GM18868 (cell line): Measurements from ENCODE around the gene MAP7D2.

Experiments used
- ATAC-seq: cut with Tn5 transposase; IDR thresholded peaks from one replicate; pipeline ENCODE4 v1.9.1; 2021; ENCODE audit warnings: mild to moderate bottlenecking, moderate library complexity; ENCODE audit not compliant: unreplicated experiment

The MAP7D2 gene

DNA sequence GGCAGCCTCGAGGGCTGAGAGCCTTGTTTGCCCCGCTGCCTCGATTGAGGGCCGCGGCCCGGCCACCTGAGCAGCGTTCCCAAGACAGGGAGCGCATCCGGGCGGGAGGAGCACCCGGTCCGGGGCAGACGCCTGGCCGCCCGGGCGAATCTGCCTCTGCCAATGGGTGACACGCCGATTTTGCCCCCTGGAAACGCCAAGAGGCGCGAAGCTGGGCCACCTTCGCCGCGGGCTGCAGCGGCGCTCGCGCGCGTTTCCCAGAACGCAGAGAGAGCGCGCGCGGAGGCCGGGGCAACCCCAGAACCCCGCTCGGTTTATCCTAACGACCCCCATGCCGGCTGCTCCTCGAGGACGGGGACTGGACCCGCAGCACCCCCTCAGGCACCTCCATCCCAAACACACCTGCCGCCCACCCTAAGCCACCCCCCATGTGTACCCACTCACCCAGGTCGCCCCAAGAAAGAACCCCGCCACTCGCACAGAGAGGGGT, 575 bp downstream of the MAP7D2 start:
- no peak for ATAC-seq

DNA sequence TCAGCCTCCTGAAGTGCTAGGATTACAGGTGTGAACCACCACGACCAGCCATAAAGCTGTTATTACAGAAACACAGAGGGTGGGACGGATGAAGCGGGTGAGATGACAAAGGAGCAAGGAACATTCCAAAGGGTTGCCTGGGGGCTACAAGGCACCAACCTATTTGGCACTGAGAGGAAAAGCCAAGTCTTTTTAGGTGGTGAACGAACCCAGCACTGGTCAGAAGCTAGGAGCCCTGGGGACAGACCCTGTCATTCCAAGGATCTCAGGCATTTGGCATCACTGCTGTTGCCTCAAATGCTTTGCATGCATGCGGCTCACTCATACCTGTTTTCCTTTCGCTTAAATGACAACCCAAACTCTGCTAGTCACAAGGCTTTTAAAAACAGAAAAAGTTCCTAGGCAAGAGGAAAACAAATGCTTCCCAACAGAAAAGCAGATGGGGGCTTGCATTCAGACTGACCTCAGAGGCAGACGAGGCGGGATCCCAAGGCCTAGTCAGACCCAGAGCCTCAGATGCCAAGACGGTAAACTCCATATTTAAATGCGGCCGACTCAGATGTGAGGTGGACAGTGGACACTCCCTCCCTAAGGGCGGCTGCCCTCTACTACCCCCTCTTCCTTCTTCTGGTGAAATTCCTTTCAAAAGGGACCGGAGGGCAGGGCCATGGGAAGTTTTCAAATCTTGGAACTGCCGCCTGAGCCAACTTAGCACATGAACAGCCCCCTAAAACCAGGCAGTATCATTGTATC, 4.5 kb downstream of the MAP7D2 start:
- ATAC-seq = no peak

DNA sequence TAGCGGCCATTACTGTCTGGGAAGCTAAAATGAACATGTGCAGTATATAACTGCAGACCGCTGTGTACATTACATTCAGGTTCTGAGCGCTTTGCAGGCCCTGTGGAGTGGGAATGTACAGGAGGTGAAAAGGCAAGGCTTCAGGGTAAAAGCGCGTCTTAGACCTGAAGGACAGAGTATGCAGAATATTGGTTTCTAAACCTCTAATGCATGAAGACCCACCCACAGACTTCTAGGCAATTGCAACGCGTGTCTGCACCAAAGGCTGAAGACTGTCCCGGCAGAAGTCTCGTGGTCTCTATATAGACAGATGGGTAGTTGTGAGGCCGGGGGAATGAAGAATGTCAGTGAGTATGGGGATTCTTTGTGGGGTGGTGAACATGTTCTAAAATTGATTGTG, 5.4 kb downstream of the MAP7D2 start:
- no peak for ATAC-seq

DNA sequence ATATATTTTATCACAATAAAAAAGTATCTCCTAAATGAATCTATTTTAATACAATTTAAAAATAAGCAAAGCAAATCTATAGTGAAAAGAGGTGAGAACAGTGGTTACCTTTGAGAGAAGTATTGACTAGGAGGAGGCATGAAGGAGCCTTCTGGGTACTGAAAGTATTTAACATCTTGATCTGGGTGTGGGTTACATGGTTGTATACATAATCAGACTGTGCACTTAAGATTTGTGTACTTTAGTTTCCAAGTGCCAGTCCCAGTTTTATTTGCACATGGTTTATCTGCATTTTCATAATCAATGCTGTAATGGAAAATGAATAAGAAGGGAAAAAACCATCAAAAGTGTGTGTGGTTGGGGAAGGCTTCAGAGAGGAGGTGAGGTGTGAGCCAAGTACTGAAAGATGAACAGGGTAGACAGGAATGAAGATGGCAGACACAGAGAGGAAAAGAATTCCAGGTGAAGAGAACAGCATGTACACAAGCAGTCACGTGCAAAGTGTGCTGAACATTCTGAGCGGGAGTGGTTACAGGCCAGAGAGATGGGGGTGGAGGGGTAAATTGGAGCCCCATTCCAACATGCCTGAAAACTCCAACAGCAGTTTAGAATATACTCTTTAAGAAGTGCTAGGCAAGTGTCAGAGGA, 14.6 kb downstream of the MAP7D2 start:
- ATAC-seq = no peak

DNA sequence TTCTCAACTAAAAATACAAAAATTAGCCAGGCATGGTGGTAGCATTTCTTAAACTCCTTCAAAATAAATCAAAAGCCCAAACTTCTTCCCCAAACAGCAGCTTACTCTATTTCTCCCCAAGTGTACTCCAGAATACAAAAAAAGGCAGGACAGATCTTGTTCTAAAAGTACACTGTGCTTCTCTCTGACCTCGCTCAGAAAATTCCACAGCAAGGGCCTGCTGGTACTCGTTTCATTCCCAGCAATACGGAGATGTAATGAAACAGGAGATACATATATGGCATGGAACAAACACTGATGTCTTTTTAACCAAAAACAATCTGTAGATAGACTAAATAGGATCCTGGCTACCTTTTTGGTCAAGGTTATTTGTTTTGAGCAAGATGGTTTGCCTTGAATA, 25.2 kb downstream of the MAP7D2 start:
- ATAC-seq = no peak

DNA sequence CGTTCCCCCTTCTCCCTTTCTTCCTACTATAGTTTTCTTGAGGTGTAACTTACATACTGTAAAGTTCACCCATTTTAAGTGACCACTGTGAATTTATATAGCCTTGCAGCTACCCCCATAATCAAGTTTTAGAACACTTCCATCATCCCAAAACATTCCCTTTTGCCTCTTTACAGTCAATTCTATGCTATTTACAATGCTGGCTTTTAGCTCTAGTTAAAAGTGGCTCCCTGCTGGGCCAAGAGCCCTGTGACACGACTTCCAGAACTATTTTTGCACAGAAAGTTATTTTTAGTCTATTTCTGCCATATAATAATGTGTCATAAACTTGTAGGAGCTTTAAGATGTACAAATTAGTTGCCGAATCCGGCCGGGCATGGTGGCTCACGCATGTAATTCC, 26.9 kb downstream of the MAP7D2 start:
- ATAC-seq = no peak

DNA sequence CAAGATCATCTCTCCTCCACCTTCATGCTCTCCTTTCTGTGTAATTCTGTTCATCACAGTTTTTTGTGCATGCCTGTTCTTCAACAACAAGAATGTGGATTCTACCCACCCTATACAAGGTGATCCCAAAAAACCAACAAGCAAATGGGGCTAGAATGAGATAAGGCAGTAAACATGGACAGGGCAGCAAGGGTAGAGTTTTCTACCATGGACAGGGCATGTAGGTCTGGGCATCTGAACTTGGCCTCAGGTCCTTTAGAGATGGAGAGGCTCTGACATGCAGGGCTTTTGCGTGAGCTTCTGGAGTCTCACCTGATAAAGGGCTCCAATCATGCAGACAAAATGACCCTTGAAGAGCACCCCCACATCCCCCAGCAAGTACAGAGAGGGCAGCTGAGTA, 36.4 kb downstream of the MAP7D2 start:
- ATAC-seq = no peak

DNA sequence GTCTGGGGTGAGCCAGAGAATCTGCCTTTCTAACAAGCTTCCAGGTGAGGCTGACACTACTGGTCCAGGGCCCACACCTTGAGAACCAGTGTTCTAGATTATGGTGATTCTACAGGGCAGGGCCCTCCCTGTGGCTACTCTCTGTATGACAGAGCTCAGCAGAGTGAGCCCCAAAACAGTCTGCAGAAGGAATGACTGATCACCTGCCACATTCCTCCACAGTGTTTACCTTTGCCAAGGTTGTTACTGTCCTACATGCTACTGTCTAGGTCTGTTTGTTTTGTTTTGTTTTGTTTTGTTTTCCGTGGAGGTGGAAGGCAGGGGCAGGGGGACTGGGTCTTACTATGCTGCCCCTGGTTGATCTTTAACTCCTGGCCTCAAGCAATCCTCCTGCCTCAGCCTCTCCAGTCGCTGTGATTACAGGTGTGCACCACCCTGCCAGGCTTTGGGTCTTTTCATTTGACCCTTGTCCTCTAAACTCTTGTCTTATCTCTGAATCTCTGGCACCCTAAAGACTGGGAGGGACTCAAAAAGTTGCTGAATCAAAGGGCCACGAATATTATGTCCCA, 45.1 kb downstream of the MAP7D2 start:
- no peak for ATAC-seq

DNA sequence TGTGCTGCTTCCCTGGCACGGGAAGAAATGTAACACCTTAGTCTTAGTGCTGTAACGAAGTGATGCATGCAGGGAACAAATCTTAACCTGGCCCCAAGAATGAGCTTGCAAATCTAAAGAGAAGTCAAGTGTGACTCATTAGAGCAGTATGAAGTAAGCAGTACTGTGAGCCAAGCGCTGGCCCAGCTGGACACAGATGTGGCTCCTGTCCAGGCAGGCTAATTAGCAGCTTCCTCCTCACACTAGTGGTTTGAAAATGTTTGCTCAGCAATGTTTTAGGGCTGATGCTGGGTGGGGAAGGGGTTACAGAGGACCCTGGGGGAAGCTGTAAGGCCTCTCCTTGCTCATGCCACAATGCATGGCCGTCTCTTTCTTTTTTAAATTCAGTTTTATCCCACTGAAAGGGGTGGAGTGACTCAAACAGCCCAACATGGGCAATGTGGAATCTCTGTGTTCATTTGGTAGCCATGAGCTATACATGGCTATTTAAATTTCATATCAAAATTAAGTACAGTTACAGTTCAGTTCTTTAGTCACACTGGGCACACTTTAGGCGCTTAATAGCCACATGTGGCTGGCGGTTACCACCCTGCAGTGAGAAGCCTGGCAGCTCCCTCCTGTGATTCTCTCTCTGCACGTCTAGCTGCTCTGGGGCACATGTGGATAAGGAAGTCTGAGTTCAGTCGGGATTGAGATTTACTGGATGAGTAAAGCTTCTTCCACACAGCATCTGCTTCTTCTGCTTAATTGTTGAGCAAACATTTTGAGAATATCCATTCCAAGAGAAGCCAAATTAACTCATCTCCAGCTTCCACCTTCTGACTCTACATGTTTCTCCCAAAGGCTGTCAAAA, 48.8 kb downstream of the MAP7D2 start:
- no peak for ATAC-seq

DNA sequence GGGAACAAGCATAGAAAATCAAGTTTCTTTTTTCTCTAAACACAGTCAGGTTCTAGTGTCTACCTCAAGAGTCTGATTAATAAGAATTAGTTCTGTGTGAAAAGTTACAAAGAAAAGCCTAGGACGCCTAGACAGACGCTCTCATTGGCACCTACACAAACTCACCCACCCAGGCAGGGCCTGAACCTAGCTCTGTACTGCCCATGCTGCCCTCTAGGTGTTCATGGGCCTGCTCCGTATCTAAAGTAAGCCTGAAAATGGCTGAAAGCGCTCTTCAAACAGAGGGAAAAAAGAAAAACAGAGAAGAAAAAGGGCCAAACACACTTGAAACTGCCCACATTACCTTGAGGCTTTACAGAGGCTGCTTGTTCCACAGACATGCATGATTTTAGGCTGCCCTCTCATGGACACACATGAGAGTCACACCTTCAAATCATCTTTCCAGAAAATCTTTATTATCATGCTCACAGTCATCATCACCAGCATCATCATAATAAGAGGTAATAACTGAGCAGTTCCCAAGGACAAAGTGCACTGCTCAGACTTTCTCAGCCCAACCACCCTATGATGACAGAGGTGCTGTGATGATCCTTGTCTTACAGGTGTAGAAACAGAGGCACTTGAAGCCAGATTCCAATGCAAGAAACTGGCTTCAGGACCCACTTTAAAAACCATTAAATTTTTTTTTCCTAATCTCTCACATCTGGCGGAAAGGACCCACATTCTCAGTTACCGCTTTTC, 49.6 kb downstream of the MAP7D2 start:
- peak; percentile 72 for ATAC-seq

DNA sequence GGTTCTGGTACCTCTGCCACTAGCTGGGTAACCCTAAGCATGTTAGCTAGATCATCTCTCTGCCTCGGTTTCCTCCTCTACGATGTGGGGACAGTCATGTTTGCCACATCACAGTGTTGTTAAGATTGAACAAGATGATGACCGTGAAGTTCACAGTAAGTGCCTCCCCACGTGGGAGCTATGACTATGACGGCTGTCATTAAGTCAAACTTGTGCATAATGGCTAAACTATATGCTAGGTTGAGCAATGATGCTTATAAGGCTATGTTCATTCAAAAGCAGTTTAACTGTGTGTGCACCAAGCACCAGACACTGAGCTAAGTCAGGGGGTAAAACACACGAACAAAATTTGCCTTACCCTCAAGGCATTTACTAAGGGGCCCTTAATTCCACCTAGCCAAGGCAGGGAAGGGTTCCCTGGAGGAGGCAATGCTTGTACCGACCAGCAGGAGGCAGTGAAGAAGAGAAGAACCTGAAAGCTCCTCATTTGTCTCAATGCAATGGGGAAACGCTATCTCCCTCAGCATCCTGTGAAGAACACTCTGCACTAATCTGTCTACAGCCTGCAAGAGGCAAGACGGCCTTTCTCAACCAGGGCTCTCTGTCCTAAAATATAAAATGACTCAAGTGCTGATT, 52.9 kb downstream of the MAP7D2 start:
- no peak for ATAC-seq

DNA sequence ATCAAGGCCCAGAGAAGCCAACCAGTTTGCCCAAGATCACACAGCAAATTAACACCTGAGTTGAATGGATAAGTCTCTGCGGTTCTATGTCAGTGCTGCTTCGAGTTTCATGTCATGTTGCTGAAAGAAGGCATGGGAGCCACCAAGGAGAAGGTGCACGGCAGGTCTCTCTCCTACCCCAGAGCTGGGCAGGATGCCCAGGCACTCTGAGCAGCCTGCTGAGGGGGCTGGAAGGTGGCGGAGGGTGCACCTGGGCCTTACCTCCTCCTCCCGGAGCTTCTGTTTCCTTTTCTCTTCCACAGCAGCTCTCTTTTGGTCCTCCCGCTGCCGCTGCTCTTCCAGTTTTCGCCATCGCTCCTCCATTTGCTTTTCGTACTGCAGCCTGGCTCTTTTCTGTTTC, 53.6 kb downstream of the MAP7D2 start:
- no peak for ATAC-seq

DNA sequence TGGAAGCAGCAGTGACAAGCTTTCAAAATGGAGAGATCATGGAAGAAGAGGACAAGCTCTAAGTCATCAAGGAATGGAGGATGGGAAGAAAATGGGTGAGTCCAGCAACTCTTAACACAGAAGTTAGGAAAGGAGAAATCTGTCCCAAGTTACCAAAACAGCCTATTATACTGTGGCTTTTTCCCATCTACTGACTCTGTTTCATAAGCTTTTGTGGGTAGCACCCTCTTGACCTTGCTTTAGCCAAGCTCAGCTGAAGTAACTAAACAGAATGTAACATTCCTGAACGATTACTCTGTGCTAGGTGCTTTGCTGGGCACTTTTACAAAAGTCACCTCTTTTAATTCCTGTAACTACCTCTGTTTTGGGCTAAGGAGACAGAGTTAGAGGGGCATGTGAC, 54.9 kb downstream of the MAP7D2 start:
- ATAC-seq = no peak

DNA sequence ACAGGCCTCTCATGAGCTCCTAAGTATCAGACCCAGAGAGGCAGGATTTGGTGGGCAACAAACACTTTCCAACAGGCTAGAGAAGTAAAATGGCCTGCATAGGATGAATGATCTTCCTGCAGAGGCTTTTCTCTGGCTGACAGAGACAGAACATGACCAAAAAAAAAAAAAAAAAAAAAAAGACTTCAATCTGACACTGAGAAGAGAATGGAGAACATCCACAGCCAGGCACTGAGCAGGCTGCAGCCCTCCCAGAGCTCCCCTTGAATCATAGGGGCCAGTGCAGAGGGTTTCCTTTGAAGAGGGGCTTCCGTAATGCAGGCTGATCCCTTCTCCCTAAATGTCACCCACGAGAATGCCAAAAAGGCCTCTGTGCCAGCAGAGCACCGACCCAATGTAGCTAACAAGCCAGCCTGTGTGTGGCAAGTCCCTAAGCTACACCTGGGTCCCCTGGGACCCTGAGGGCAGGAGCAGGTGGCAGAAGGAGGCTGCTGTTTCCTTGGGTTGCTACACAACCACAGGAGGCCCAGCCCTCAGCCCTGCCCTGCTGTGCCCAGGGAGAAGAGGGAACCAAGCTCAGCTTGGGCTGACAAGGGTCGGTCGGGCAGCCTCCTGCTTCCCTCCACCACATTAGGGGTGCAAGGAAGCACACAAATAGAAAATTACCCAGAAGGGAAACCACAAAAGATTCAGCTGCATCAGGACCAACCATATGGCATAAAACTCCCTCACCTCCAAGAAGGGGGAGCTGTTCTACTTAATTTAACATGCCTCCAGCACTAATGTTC, 55.6 kb downstream of the MAP7D2 start:
- peak; percentile 69 for ATAC-seq

DNA sequence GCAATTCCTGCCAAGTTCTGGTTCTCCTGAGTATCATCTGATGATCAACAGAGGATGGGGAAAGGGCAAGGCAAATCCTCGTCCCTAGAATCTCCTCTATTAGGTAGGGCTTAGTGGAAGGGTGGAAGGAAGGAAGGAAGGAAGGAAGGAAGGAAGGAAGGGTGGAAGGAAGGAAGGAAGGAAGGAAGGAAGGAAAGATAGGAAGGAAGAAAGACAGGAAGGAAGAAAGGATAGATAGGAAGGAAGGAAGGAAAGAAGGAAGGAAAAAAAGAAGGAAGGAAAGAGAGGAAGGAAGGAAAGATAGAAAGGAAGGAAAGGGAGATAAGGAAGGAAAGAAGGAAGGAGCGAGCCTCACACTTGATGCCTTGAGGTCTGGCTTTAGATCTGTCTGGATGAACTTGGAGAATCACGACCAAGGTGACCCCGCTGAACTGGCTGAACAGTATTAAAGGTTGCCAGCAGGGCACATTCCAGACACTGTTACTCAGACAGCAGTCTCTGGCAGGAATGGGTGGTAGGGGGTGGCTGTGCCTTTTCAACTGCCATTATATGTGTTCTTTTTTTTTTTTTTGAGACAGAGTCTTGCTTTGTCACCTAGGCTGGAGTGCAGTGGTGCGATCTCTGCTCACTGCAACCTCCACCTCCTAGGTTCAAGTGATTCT, 57.1 kb downstream of the MAP7D2 start:
- no peak for ATAC-seq

DNA sequence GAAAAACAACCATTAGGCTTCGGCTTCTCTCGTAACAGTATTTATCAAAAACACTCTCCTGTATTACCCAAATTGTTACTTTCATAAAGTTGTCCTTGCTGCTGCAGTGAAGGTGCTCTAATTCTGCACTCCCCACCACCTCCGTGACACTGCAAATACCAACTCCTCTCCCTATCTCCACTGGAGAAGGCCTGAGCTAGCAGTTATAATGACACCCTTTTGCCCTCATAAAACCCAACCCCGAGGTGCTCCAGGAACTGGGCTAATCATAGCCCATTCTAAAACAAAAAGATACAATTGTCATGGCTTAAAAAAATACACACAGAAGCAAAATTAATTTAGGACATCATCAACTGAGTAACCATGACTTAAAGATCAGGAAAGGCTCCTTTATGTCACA, 59.2 kb downstream of the MAP7D2 start:
- no peak for ATAC-seq

DNA sequence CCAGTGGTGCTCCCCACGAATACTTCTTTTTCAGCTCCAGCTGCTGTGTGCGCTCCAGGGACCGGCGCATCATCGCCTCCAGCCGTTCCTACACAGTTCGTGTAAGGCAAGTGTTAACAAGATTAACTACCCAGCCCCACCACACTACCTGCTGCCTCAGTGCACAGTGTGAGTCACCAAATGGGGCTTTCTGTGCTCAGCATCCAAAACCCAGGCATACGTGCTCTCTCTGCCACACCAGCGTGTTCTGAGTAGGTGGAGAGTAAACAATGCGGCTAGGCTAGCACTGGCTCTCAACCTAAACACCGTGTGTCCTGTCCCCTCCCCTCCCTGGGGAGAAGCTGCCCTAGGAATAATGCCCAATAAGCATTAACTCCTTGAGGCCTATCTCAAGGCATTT, 60.0 kb downstream of the MAP7D2 start:
- ATAC-seq = peak; percentile 91

DNA sequence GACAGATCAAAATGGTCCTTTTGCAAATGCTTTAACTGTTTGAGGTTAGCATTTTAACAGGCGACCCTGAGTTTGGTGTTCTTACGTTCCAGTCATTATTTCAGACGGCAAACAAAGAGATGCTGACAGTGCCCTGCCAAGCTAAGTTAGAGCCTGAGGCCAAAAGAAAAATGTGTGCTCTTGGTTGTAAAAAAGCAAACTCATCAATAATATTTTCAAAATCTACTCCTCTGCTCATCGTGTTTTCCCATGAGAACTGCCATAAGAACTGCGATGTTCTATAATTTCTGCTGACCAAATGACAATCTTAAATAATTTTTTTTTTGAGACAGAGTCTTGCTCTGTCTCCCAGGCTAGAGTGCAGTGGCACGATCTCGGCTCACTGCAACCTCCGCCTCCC, 63.2 kb downstream of the MAP7D2 start:
- no peak for ATAC-seq

DNA sequence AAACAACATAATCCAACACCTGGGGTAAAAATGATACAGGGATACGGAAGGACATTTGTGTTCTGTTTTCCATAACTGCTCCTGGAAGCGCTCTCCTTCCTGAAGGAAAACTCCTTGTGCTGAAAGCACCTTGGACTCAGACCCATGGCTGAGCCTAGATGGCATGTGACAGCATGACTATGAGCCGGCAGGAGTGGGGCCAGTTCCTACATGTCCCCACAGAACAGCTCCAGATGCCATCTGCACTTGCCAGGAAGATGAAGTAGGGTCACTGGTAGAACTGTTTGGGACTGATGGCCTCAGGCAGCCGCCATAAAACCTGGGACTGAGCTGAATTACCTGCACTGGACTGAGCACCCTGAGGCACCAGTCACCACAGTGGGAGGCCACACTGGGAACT, 69.8 kb downstream of the MAP7D2 start:
- no peak for ATAC-seq
